HepG2 (cell line): ENCODE measurements around the gene MYOT. TPM values are rescaled to one million over a fixed set of nuclear protein-coding genes. Genes with fewer than 3 reads are reported as not detected.

ENCODE experiments used
- ATAC-seq: fragments of 200-7000 bp; cut with Tn5 transposase; 3 replicates; pipeline ENCODE4 v1.9.1; 2020; ENCODE audit warnings: mild to moderate bottlenecking, moderate library complexity
- BruUV-seq: library from RNA; stranded (reverse); fragments of 400-500 nt; replicated peaks from 2 replicates; lab custom pipeline; 2021; lab: Mats Ljungman, UMichigan
- CTCF ChIA-PET: fragments of 300-600 bp; formaldehyde crosslinking; extraction: SDS; loops from one replicate; lab custom pipeline; 2021; ENCODE audit warnings: low total read pairs, inconsistent platforms, low intra/inter-chr PET ratio; lab: Yijun Ruan, JAX
- POLR2A ChIA-PET: fragments of 350-600 bp; sonication (Branson Sonifier 250); formaldehyde crosslinking; loops from one replicate; lab custom pipeline; 2020; ENCODE audit warnings: antibody characterized with exemption, inconsistent platforms; lab: Yijun Ruan, JAX
- DNase-seq: peaks from one replicate; pipeline ENCODE4 v3.0.0-alpha.2; 2015; ENCODE audit warnings: low spot score
- FAIRE-seq: peaks from 3 replicates; lab custom pipeline; 2011; peaks lifted over from hg19 to GRCh38; lab: Jason Lieb, UNC
- H2AFZ ChIP-seq: one replicate; pipeline ENCODE4 v1.6.1; 2011; ENCODE audit warnings: low read length, inconsistent platforms
- H3K27ac ChIP-seq: fragments of 300-600 bp; 3 replicates; pipeline ENCODE4 v1.8.0; 2011; ENCODE audit warnings: mixed run types, mild to moderate bottlenecking, mixed read lengths, low read length, inconsistent platforms; ENCODE audit not compliant: insufficient read depth; ENCODE audit errors: extremely low read length
- H3K27me3 ChIP-seq, 2 experiments: fragments of 200-600 bp in 1 of 2; 2 replicates in 1 of 2; 3 replicates in 1 of 2; pipeline versions ENCODE4 v1.6.0 to v1.8.0; 2011; ENCODE audit warnings: low read length in 2 of 2, mild to moderate bottlenecking in 2 of 2, moderate library complexity in 2 of 2, inconsistent platforms in 1 of 2; ENCODE audit not compliant: insufficient read depth in 2 of 2, control insufficient read depth in 1 of 2
- H3K36me3 ChIP-seq, 2 experiments: fragments of 200-600 bp in 1 of 2; replicated peaks in 1 of 2; 2 replicates in 1 of 2; 3 replicates in 1 of 2; pipeline versions ENCODE4 v1.5.1 to v1.8.0; 2011; ENCODE audit warnings: low read length in 2 of 2, inconsistent platforms in 1 of 2; ENCODE audit not compliant: insufficient read depth in 2 of 2, control insufficient read depth in 1 of 2
- H3K4me1 ChIP-seq: 2 replicates; pipeline ENCODE4 v1.5.1; 2012; ENCODE audit warnings: low read length, inconsistent platforms; ENCODE audit not compliant: insufficient read depth
- H3K4me2 ChIP-seq: 2 replicates; pipeline ENCODE4 v1.6.0; 2011; ENCODE audit warnings: low read depth, low read length, inconsistent platforms
- H3K4me3 ChIP-seq, 3 experiments: fragments of 200-600 bp in 1 of 3; sonication (generic), shearing (Covaris generic) in 1 of 3; replicated peaks in 1 of 3; 2 replicates each; pipeline ENCODE4 v1.5.1; 2011 to 2016; ENCODE audit warnings: low read length in 3 of 3, inconsistent platforms in 2 of 3, low read depth in 2 of 3, mild to moderate bottlenecking in 2 of 3, control low read depth in 1 of 3, mixed read lengths in 1 of 3; ENCODE audit not compliant: insufficient read depth in 1 of 3
- H3K79me2 ChIP-seq: one replicate; pipeline ENCODE4 v1.6.1; 2011; ENCODE audit warnings: low read length, inconsistent platforms; ENCODE audit not compliant: insufficient read depth
- H3K9ac ChIP-seq: 2 replicates; pipeline ENCODE4 v1.6.0; 2011; ENCODE audit warnings: mild to moderate bottlenecking, low read depth, low read length, inconsistent platforms; ENCODE audit not compliant: insufficient read depth
- H3K9me3 ChIP-seq: 2 replicates; pipeline ENCODE4 v1.5.1; 2012; ENCODE audit warnings: mild to moderate bottlenecking, low read length
- H4K20me1 ChIP-seq: 2 replicates; pipeline ENCODE4 v1.6.0; 2011; ENCODE audit warnings: inconsistent platforms, mild to moderate bottlenecking, low read length, moderate library complexity; ENCODE audit not compliant: insufficient read depth
- AGO1 ChIP-seq: fragments of 200-400 bp; formaldehyde crosslinking; IDR thresholded peaks from 2 replicates; pipeline ENCODE4 v1.6.1; 2017; ENCODE audit warnings: mild to moderate bottlenecking, low read depth, low read length, moderate library complexity; ENCODE audit not compliant: poor library complexity, severe bottlenecking
- CHD4 ChIP-seq: fragments of 200-600 bp; sonication (generic); IDR thresholded peaks from 2 replicates; pipeline ENCODE4 v1.7.0; 2017; ENCODE audit warnings: mild to moderate bottlenecking, low read length, borderline replicate concordance
- DZIP1 ChIP-seq: sonication (generic); formaldehyde crosslinking; IDR thresholded peaks from 2 replicates; pipeline ENCODE4 v1.5.0; 2020; ENCODE audit warnings: mild to moderate bottlenecking, missing genetic modification reagents
- IRF1 ChIP-seq: sonication (generic); formaldehyde crosslinking; IDR thresholded peaks from 2 replicates; pipeline ENCODE4 v1.4.0; 2020; ENCODE audit warnings: low read depth, mild to moderate bottlenecking, missing genetic modification reagents
- SIN3B ChIP-seq: fragments of 150-350 bp; IDR thresholded peaks from 2 replicates; pipeline ENCODE4 v1.6.1; 2014; ENCODE audit warnings: low read length
- SPEN ChIP-seq: sonication (generic); formaldehyde crosslinking; IDR thresholded peaks from 2 replicates; pipeline ENCODE4 v1.5.1; 2020; ENCODE audit warnings: low read depth, mild to moderate bottlenecking, missing genetic modification reagents
- ZFP36L2 ChIP-seq: sonication (generic); formaldehyde crosslinking; IDR thresholded peaks from 2 replicates; pipeline ENCODE4 v1.4.0; 2020; ENCODE audit warnings: missing genetic modification reagents
- ZNF30 ChIP-seq: sonication (generic); formaldehyde crosslinking; IDR thresholded peaks from 2 replicates; pipeline ENCODE4 v1.5.0; 2020; ENCODE audit warnings: mild to moderate bottlenecking, missing genetic modification reagents
- in situ Hi-C: cut with HindIII; loops from 2 replicates; pipeline ENCODE4 v1.10.0; 2017; ENCODE audit warnings: low pct_unique_long_range_greater_than_20kb; ENCODE audit not compliant: extremely low pct_ligation_motif_present
- intact Hi-C: fragments of 100-400 bp; cut with micrococcal nuclease; formaldehyde crosslinking; loops from one replicate; pipeline ENCODE4 v1.10.0; 2022; ENCODE audit not compliant: unreplicated experiment
- polyA plus RNA-seq, 8 experiments: library from polyadenylated mRNA; depleted of rRNA in 3 of 8; stranded (reverse) in 7 of 8; unstranded in 1 of 8; fragments of >200 nt; fragmentation: Illumina TruSeq in 4 of 8; extraction: Trizol in 4 of 8; gene quantifications; 2 replicates each; pipeline versions ENCODE4 v1.2.1 to v1.2.3, GENCODE V29; 2011 to 2016; ENCODE audit warnings: low read depth in 4 of 8, missing spikeins in 1 of 8, mixed read lengths in 1 of 8; ENCODE audit not compliant: insufficient read depth in 1 of 8
- total RNA-seq, 5 experiments: library from RNA; depleted of rRNA; stranded (reverse); fragments of >200 nt; fragmentation: Illumina TruSeq; extraction: Trizol; gene quantifications; 2 replicates each; pipeline ENCODE4 v1.2.3, GENCODE V29; 2016; ENCODE audit warnings: low read depth in 1 of 5

The MYOT gene
- total and polyA plus RNA-seq, 2 of the 13 experiments (the other 11 are each of a cell fraction or from before 2014, with no cell fraction given), result not detected

GRCh38 chr5:137876101-137876500 lies 8.4 kb downstream of the MYOT start:
- CTCF ChIA-PET, result no interaction called here
- Histone ChIP-seq H3K9me3 (no peaks in the 10 kb centered on the region), H3K27me3 (no peaks in the 10 kb centered on the region; a peak in 1 of 5 replicates), H4K20me1 (no peaks in the 10 kb centered on the region)
- POLR2A ChIA-PET, result no interaction called here
- TF ChIP-seq CHD4 (no peak), ZNF30 (CRISPR knock-in tag) (no peak), ZFP36L2 (CRISPR knock-in tag) (no peak), IRF1 (CRISPR knock-in tag) (no peak), DZIP1 (CRISPR knock-in tag) (no peak), SIN3B (no peak), SPEN (CRISPR knock-in tag) (no peak), AGO1 (no peak)
- TF ChIP-seq, all 625 proteins: peak for 0
- no peaks in the 10 kb centered on the region for H3K36me3 ChIP-seq
- H3K4me2 ChIP-seq, result no peak overlapping the region
- no peak overlapping the region for H2AFZ ChIP-seq
- H3K9ac ChIP-seq, result no peak overlapping the region
- H3K27ac ChIP-seq, result no peak overlapping the region
- no peak for DNase-seq
- no TSS peak for BruUV-seq
- H3K79me2 ChIP-seq, result no peaks in the 10 kb centered on the region
- no peak overlapping the region for H3K4me3 ChIP-seq
- intact Hi-C loops, result no loop called here
- no peak for ATAC-seq
- H3K4me1 ChIP-seq, result no peaks in the 10 kb centered on the region
- no peak for FAIRE-seq
- in situ Hi-C loops, result no loop called here
